ENCODE results near the gene C9orf153. TPM values are rescaled to one million over a fixed set of nuclear protein-coding genes. Genes with fewer than 3 reads are reported as not detected.
"Not testable (repeated sequence)": the region's sequence is repeated elsewhere in the genome, so short reads cannot be mapped to it uniquely, and the experiment has no call there.

C9orf153 gene
- total RNA-seq, 1 donor from 2014 or later: 0.69 TPM

DNA sequence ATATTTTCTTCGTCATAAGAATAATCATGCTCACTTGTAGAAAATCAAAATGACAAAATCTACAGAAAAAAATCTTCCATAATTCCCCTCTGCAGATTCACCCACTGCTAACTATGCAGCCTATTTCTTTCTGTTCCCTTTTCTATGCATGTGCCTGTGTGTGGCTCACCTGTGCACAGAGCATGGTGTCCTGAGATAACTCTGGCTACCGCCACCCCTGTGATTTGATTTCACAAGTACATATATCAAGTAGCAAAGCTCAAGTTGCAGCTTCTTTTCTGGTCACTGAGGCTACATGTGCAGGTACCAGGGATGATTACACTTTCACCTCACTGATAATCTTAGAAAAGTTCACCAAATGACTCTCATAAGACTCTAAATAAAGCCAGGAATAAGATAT lies 41.2 kb upstream of the C9orf153 start:
- no peaks in the 10 kb centered on the region for H3K27me3 Mint-ChIP-seq
- H3K4me1 Mint-ChIP-seq (ENCODE audit: low read depth): no peaks in the 10 kb centered on the region
- H3K36me3 Mint-ChIP-seq (ENCODE audit: insufficient read depth): peaks cover 33% of the 10 kb centered on the region
- no peak for DNase-seq (ENCODE audit: low spot score, unreplicated experiment)
- H3K27ac Mint-ChIP-seq: no peak overlapping the region
- no peaks in the 10 kb centered on the region for H3K9me3 Mint-ChIP-seq (ENCODE audit: low read depth)
- TF ChIP-seq, protein P1, sequence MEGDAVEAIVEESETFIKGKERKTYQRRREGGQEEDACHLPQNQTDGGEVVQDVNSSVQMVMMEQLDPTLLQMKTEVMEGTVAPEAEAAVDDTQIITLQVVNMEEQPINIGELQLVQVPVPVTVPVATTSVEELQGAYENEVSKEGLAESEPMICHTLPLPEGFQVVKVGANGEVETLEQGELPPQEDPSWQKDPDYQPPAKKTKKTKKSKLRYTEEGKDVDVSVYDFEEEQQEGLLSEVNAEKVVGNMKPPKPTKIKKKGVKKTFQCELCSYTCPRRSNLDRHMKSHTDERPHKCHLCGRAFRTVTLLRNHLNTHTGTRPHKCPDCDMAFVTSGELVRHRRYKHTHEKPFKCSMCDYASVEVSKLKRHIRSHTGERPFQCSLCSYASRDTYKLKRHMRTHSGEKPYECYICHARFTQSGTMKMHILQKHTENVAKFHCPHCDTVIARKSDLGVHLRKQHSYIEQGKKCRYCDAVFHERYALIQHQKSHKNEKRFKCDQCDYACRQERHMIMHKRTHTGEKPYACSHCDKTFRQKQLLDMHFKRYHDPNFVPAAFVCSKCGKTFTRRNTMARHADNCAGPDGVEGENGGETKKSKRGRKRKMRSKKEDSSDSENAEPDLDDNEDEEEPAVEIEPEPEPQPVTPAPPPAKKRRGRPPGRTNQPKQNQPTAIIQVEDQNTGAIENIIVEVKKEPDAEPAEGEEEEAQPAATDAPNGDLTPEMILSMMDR (IDR thresholded peaks at IDR 0.05; ENCODE audit: unreplicated experiment): no peak
- H3K4me3 Mint-ChIP-seq (ENCODE audit: low read depth): no peak overlapping the region

DNA sequence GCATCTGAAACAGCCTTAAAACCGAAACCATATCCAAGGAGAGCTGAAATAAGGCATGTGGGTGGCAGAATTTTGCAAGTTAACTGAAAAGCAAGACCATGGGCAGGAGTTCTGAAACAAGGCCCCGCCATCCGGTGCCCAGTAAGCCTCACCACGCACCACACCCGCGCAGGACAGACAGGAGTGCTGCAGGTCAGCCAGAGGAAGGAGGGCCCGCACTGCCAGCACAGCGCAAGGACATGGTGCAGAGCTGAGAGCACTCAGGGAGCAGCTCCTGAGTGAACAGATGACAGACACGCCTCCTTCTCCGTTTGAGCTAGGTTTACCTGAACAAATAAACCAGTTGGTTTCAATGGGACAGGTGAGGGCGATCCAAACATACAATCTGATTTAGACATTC lies 39.4 kb upstream of the C9orf153 start:
- DNase-seq (ENCODE audit: low spot score, unreplicated experiment): no peak
- peaks cover 30% of the 10 kb centered on the region for H3K36me3 Mint-ChIP-seq (ENCODE audit: insufficient read depth)
- H3K4me1 Mint-ChIP-seq (ENCODE audit: low read depth): no peaks in the 10 kb centered on the region

DNA sequence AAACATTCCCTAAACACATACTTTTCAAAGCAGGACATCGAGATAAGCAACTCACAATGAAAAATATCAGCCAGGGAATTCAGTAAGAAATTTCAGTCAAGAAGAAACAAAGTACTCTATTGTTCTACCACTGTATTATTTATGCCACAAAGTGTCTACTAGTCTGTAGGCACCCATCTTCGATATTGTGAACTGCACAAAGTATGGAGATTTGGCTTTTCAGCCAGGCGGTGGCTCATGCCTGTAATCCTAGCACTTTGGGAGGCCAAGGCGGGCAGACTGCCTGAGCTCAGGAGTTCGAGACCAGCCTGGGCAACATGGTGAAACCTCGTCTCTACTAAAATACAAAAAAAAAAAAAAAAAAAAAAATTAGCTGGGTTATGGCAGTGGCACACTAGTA lies 30.9 kb upstream of the C9orf153 start:
- not testable (repeated sequence) for H3K4me3 Mint-ChIP-seq (ENCODE audit: low read depth); H3K27ac Mint-ChIP-seq; H3K4me1 Mint-ChIP-seq (ENCODE audit: low read depth); H3K36me3 Mint-ChIP-seq (ENCODE audit: insufficient read depth); H3K9me3 Mint-ChIP-seq (ENCODE audit: low read depth); DNase-seq (ENCODE audit: low spot score, unreplicated experiment); H3K27me3 Mint-ChIP-seq

More for the DNA sequence above, 39.4 kb upstream of the C9orf153 start:
- no peaks in the 10 kb centered on the region for H3K27me3 Mint-ChIP-seq
- H3K9me3 Mint-ChIP-seq (ENCODE audit: low read depth): no peaks in the 10 kb centered on the region
- TF ChIP-seq, protein P1 (IDR thresholded peaks at IDR 0.05; ENCODE audit: unreplicated experiment): no peak
- no peak overlapping the region for H3K4me3 Mint-ChIP-seq (ENCODE audit: low read depth)
- H3K27ac Mint-ChIP-seq: no peak overlapping the region

DNA sequence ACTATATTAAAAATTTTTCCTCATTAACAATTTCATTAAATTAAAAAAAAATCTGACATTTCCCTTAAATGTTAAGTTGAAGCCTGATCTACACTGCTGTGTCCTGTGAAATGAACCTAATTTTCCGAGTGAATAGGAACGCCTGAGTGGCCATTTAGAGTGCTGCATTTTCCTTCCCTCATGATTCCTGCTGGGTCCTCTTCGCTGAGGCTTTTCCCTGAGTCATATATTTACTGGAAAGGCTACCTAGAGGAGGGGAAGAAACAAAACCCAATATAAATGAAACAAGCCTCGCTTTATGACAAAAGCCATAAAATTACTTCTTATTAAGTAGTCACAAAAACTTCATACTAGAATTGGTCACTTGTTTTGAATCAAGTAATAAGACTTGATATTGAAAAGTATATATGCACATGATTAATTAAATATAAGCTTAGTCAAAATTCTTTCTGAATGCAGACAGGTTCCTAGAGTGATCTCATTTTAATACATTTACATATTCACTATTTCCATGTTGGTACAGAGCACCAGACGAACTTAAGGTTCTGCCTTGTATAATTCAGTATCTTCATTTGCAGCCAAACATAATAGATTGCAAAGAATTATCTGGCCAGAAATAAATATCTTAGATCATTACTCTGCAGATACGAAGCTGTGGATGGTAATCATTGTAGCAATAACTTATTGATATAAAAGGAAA lies 29.2 kb upstream of the C9orf153 start:
- H3K9me3 Mint-ChIP-seq (ENCODE audit: low read depth): no peaks in the 10 kb centered on the region
- peaks cover 1% of the 10 kb centered on the region for H3K36me3 Mint-ChIP-seq (ENCODE audit: insufficient read depth)
- no peak overlapping the region for H3K27ac Mint-ChIP-seq
- no peaks in the 10 kb centered on the region for H3K4me1 Mint-ChIP-seq (ENCODE audit: low read depth)
- no peak overlapping the region for H3K4me3 Mint-ChIP-seq (ENCODE audit: low read depth)
- H3K27me3 Mint-ChIP-seq: no peaks in the 10 kb centered on the region
- TF ChIP-seq, protein P1 (IDR thresholded peaks at IDR 0.05; ENCODE audit: unreplicated experiment): no peak
- no peak for DNase-seq (ENCODE audit: low spot score, unreplicated experiment)

DNA sequence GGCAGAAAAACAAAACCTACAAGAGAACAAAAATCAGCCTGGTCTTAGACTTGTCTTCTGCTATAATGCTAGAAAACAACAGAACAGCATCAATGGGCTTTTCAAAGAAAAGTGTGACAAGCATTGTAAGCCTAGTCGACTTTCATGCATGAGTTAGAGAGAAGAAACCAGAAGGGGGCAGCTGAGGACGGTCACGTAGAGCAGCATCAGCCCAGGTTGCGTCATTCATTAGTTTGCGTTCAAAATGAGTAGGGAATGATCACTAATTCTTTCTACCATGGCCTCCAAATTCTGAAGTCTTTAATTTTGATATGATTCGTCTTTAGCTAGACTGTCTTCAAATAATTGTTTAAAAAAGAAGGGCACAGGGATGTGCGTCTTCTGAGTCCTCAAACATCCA lies 27.6 kb upstream of the C9orf153 start:
- H3K4me1 Mint-ChIP-seq (ENCODE audit: low read depth): peaks cover 5% of the 10 kb centered on the region
- H3K9me3 Mint-ChIP-seq (ENCODE audit: low read depth): no peaks in the 10 kb centered on the region
- no peak overlapping the region for H3K27ac Mint-ChIP-seq
- TF ChIP-seq, protein P1 (IDR thresholded peaks at IDR 0.05; ENCODE audit: unreplicated experiment): peak; percentile 46
- H3K36me3 Mint-ChIP-seq (ENCODE audit: insufficient read depth): peaks cover 1% of the 10 kb centered on the region
- H3K4me3 Mint-ChIP-seq (ENCODE audit: low read depth): no peak overlapping the region
- no peak for DNase-seq (ENCODE audit: low spot score, unreplicated experiment)
- peaks cover 5% of the 10 kb centered on the region for H3K27me3 Mint-ChIP-seq

DNA sequence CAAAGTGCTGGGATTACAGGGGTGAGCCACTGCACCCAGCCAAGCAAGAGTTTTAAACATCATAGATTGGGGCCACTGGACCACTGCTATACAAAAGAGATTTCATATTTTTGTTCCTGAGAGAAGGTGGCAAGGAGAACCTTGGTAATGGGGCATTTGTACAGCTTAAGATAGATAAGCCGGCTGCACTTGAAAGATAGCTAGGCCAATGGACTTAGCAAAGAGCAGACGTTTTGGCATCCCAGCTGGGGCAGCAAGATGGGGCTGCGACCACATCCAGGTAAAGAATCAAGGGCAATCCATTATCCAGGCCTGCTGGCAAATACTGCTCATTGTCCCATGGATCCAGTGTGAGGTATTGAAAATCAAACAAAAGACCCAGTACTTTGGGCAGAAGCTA lies 26.8 kb upstream of the C9orf153 start:
- Mint-ChIP-seq H3K4me3 (ENCODE audit: low read depth) (no peak overlapping the region), H3K9me3 (ENCODE audit: low read depth) (no peaks in the 10 kb centered on the region), H3K27me3 (peaks cover 5% of the 10 kb centered on the region), H3K4me1 (ENCODE audit: low read depth) (peaks cover 7% of the 10 kb centered on the region), H3K36me3 (ENCODE audit: insufficient read depth) (peaks cover 1% of the 10 kb centered on the region), H3K27ac (no peak overlapping the region)
- no peak for DNase-seq (ENCODE audit: low spot score, unreplicated experiment)
- TF ChIP-seq, protein P1 (IDR thresholded peaks at IDR 0.05; ENCODE audit: unreplicated experiment): no peak
